Erythroblast (primary cell): ENCODE measurements around the gene SEC23B.

Experiments
- DNase-seq, 2 experiments: peaks; one replicate each; lab custom pipeline; 2025; lab: John Stamatoyannopoulos, UW
- GATA1 ChIP-seq: IDR thresholded peaks from 2 replicates; pipeline ENCODE4 v1.6.1; 2011; ENCODE audit warnings: low read depth, mild to moderate bottlenecking, control low read depth, low read length, moderate library complexity
- POLR2A ChIP-seq: IDR thresholded peaks from 2 replicates; pipeline ENCODE4 v1.6.1; 2011; ENCODE audit warnings: mild to moderate bottlenecking, low read length

Gene SEC23B

GRCh38 chr20:18537651-18538050 lies 29.9 kb downstream of the SEC23B start:
- no peak for TF ChIP-seq POLR2A
- TF ChIP-seq GATA1: no peak
- DNase-seq: no peak

DNA sequence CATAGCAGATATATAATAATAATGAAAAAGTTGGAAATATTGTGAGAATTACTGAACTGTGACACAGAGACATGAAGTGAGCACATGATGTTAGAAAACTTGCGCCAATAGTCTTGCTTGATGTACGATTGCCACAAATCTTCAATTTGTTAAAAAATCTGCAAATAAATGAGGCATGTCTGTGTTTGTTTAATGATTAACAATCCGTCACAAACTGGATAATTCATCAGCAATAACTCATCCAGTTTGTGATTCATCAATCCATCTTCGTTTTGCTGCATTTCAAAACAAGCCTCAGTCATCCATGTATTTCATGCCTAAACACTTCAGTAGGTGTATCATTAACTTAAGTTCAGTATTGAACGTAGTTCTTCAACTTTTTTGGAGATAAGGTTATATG lies 34.0 kb downstream of the SEC23B start:
- no peak for DNase-seq
- no peak for TF ChIP-seq GATA1

GRCh38 chr20:18543216-18543615 lies 35.5 kb downstream of the SEC23B start:
- DNase-seq: no peak
- TF ChIP-seq POLR2A (no peak), GATA1 (no peak)

- DNase-seq: no peak
- no peak for TF ChIP-seq POLR2A
- no peak for TF ChIP-seq GATA1
Observed at GRCh38 chr20:18543932-18544331, 36.2 kb downstream of the SEC23B start.

- DNase-seq: no peak
- TF ChIP-seq GATA1 (no peak), POLR2A (no peak)
Observed at GRCh38 chr20:18545566-18545965, 37.8 kb downstream of the SEC23B start.

GRCh38 chr20:18548465-18548864 lies 40.7 kb downstream of the SEC23B start:
- TF ChIP-seq GATA1 (no peak), POLR2A (no peak)
- no peak for DNase-seq

DNA sequence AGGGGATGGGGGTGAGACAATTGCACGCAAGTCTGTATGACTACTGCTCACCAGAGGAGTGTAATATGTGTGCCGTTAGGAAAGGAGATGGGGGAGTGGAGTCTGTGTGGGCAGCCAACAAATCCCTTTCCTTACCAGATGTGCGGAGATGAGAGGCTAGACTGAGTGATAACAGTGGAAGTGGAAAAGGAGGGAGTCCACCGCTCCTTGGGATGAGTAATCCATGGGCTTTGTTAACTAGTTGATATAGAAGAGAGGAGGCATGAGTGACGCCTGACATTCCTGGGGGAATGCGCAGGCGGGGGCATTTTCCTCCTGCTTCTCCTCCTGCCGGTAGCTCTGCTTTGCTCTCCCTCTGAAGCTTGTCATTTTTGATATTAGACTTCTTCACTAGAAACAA lies 46.0 kb downstream of the SEC23B start:
- TF ChIP-seq POLR2A: no peak
- no peak for TF ChIP-seq GATA1
- no peak for DNase-seq

DNA sequence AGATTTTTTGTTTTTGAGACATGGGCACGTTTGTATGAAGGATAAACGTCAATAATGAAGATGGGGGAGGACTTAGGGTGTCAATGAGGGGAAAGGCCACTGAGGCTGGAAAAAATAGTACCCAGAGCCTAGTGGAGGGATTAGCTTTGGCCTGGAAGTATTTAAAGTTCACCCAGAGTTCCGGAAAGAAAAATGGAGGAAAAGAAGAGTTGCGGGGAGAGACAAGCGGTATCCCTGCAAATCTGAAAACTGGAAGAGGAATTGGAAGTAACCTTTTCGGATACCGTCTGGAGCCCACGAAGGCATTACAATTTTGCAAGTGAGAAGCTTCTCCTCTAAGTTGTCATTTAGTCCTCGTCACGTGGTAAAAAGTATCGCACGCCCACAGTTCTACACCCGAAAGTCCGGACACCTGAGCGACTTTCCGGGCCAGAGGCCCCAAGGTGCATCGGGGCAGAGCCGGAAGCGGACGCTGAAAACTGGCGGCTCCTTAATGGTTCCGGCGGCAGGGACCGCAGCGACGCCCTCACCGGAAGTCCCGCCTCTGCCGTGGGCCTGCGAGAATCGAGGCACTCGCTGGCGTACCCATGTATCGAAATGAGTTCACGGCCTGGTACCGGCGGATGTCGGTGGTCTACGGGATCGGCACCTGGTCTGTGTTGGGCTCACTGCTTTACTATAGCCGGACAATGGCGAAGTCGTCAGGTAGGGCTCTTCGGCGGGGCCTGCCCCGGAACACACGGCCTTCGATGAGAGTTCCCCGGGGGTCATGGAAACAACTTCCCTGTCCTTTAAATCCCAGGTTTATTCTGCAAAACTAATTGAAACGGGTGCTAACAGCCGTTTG lies 59.4 kb downstream of the SEC23B start, which contains the start of gene SMIM26:
Gene SMIM26 (plus strand): TSS at position 541 of the 847 bp plus-strand sequence. CDS start 47 bp downstream, at position 588.
- TF ChIP-seq POLR2A (peak; percentile 87), GATA1 (no peak)
- peak; percentile 93 to 94 for DNase-seq

DNA sequence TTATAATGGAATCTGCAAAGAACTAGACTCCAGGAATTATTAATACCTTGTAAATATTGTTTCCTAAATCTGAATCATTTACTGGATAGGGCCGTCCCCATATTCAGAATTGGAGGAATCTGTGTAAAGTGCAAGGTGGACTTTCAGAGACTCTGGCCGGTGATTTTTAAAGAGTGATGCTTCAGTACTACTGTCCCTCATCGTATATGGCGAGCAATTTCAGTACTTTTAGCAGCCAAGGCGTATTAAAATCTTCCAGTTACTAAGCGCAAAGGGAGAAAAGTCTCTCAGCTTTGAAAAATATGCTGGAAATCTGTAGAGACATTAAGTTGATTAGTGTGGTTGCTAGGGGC lies 60.0 kb downstream of the SEC23B start:
- DNase-seq: peak in 1 of 2 experiments; percentile 41
- TF ChIP-seq POLR2A (no peak), GATA1 (no peak)

GRCh38 chr20:18571009-18571408 lies 63.3 kb downstream of the SEC23B start:
- TF ChIP-seq GATA1 (no peak), POLR2A (no peak)
- DNase-seq: no peak

DNA sequence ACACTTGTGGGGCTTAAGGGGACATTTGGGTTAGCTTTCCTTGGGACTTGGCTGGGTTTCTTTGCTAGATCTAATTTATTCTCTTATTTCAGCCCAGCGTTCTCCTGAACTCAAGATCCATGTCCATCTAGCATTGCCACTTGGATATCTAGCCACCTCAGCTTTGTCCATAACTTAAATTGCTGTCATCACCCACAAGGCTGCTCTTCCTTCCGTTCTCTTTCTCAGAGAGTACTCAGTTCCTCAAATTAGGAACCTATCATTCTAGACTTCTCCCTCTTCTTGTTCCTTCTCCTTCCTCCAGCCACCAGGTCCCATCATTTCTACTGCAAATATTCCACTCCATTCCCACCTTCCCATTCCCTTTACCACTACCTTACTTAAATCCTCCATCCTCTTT lies 63.8 kb downstream of the SEC23B start:
- no peak for TF ChIP-seq GATA1
- no peak for TF ChIP-seq POLR2A
- DNase-seq: no peak

GRCh38 chr20:18577942-18578341 lies 70.2 kb downstream of the SEC23B start:
- TF ChIP-seq POLR2A (no peak), GATA1 (no peak)

DNA sequence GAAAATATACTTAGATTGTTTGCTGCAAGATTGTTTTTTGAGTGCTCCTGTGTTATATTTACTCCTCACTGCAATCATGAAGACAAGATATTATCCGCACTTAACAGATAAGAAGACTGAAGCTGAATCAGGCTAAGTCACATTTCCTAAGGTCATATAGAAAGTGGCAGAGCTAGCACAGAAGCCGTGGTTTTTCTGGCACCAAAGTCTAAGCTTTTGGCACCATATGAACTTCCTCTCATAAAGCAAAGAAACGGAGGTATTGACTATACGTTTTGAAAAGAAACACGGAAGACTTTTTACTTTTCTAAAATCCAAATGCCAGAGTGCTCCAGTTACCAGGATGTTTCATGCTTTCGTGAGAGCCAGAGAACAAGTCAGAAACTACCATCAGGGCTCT lies 70.8 kb downstream of the SEC23B start:
- TF ChIP-seq GATA1 (no peak), POLR2A (no peak)
- no peak for DNase-seq

More at GRCh38 chr20:18577942-18578341, 70.2 kb downstream of the SEC23B start:
- DNase-seq: no peak

- DNase-seq: no peak
- TF ChIP-seq GATA1: no peak
Observed at GRCh38 chr20:18580012-18580411, 72.3 kb downstream of the SEC23B start.

- no peak for TF ChIP-seq GATA1
- TF ChIP-seq POLR2A: no peak
- DNase-seq: peak in 1 of 2 experiments; percentile 31
Observed at GRCh38 chr20:18585134-18585533, 77.4 kb downstream of the SEC23B start.
